HuH-7 (cell line): ENCODE results near the gene SMIM24.

ENCODE experiments used
- DNase-seq: peaks from one replicate; pipeline ENCODE4 v3.0.0; 2011; ENCODE audit warnings: low spot score

The SMIM24 gene

GRCh38 chr19:3474010-3474409 lies 6.3 kb downstream of the SMIM24 start:
- no peak for DNase-seq

- DNase-seq, result peak; percentile 63
Measured at GRCh38 chr19:3471954-3472655, 8.2 kb downstream of the SMIM24 start.

GRCh38 chr19:3470500-3471128 lies 9.7 kb downstream of the SMIM24 start:
- no peak for DNase-seq

GRCh38 chr19:3469638-3470499 lies 10.5 kb downstream of the SMIM24 start:
- no peak for DNase-seq

- no peak for DNase-seq
Measured at GRCh38 chr19:3468211-3468610, 12.1 kb downstream of the SMIM24 start.

GRCh38 chr19:3467437-3468198 lies 12.7 kb downstream of the SMIM24 start:
- no peak for DNase-seq

- no peak for DNase-seq
Measured at GRCh38 chr19:3466635-3467034, 13.7 kb downstream of the SMIM24 start.

GRCh38 chr19:3465552-3465951 lies 14.8 kb downstream of the SMIM24 start:
- DNase-seq, result no peak

GRCh38 chr19:3464587-3465235 lies 15.6 kb downstream of the SMIM24 start:
- DNase-seq, result no peak

- no peak for DNase-seq
Measured at GRCh38 chr19:3463714-3464586, 16.4 kb downstream of the SMIM24 start.

GRCh38 chr19:3462991-3463713 lies 17.2 kb downstream of the SMIM24 start:
- DNase-seq, result no peak

GRCh38 chr19:3459965-3460582 lies 20.3 kb downstream of the SMIM24 start:
- no peak for DNase-seq

- no peak for DNase-seq
Measured at GRCh38 chr19:3459089-3459881, 21.0 kb downstream of the SMIM24 start.

GRCh38 chr19:3458229-3459088 lies 21.9 kb downstream of the SMIM24 start:
- DNase-seq, result no peak

GRCh38 chr19:3457528-3458228 lies 22.6 kb downstream of the SMIM24 start:
- no peak for DNase-seq

GRCh38 chr19:3456925-3457527 lies 23.3 kb downstream of the SMIM24 start:
- no peak for DNase-seq
